A673 (cell line): ENCODE results near the gene FNDC3B. TPM values are rescaled to one million over a fixed set of nuclear protein-coding genes. Genes with fewer than 3 reads are reported as not detected.

Source experiments
- BruUV-seq: library from RNA; stranded (reverse); fragments of 400-500 nt; replicated peaks from 2 replicates; lab custom pipeline; 2021; lab: Mats Ljungman, UMichigan
- CTCF ChIA-PET: fragments of 300-600 bp; sonication (Branson Sonifier 250); formaldehyde crosslinking; loops from one replicate; lab custom pipeline; 2022; ENCODE audit warnings: antibody characterized with exemption; lab: Charles Lee
- POLR2A ChIA-PET: fragments of 300-600 bp; sonication (Branson Sonifier 250); formaldehyde crosslinking; loops from one replicate; lab custom pipeline; 2022; ENCODE audit warnings: antibody characterized with exemption; ENCODE audit not compliant: low non-redundant PET; lab: Charles Lee
- DNase-seq: peaks from one replicate; pipeline ENCODE4 v3.0.0-alpha.2; 2015; ENCODE audit warnings: low spot score
- H3K27ac ChIP-seq: fragments of 200-600 bp; sonication (generic); 2 replicates; pipeline ENCODE4 v1.5.1; 2016; ENCODE audit warnings: mixed run types, low read depth, mild to moderate bottlenecking, mixed read lengths, antibody characterized with exemption, low read length; ENCODE audit not compliant: poor library complexity, severe bottlenecking
- H3K27me3 ChIP-seq: fragments of 200-600 bp; sonication (generic); replicated peaks from 2 replicates; pipeline ENCODE4 v1.6.1; 2017; ENCODE audit warnings: mixed run types, low read depth, mild to moderate bottlenecking, mixed read lengths, antibody characterized with exemption, low read length; ENCODE audit not compliant: insufficient read depth, poor library complexity
- H3K36me3 ChIP-seq: fragments of 200-600 bp; sonication (generic); 2 replicates; pipeline ENCODE4 v1.6.1; 2016; ENCODE audit warnings: mixed run types, mild to moderate bottlenecking, mixed read lengths, antibody characterized with exemption, low read length; ENCODE audit not compliant: insufficient read depth, poor library complexity, severe bottlenecking
- H3K4me1 ChIP-seq: fragments of 200-600 bp; sonication (generic); 2 replicates; pipeline ENCODE4 v1.6.1; 2017; ENCODE audit warnings: mixed run types, mild to moderate bottlenecking, mixed read lengths, antibody characterized with exemption, low read length; ENCODE audit not compliant: insufficient read depth, poor library complexity, severe bottlenecking
- H3K4me3 ChIP-seq: fragments of 200-600 bp; sonication (generic); 2 replicates; pipeline ENCODE4 v1.5.1; 2016; ENCODE audit warnings: low read depth, mixed run types, mild to moderate bottlenecking, mixed read lengths, low read length; ENCODE audit not compliant: poor library complexity, severe bottlenecking
- H3K9me3 ChIP-seq: fragments of 200-600 bp; sonication (generic); 2 replicates; pipeline ENCODE4 v1.6.1; 2016; ENCODE audit warnings: mixed run types, low read depth, mild to moderate bottlenecking, mixed read lengths, antibody characterized with exemption, low read length; ENCODE audit not compliant: poor library complexity, severe bottlenecking
- CTCF ChIP-seq: fragments of 300-800, 200-600 bp; sonication (generic); conservative IDR thresholded peaks from 2 replicates; pipeline ENCODE4 v1.5.1; 2017; ENCODE audit warnings: low read depth, mild to moderate bottlenecking, antibody characterized with exemption, low read length, moderate library complexity, mixed read lengths
- EZH2 ChIP-seq: fragments of 200-600 bp; sonication (generic); IDR thresholded peaks from 2 replicates; pipeline ENCODE4 v1.6.1; 2017; ENCODE audit warnings: borderline replicate concordance, low read depth, mild to moderate bottlenecking, mixed read lengths, antibody characterized with exemption, low read length; ENCODE audit not compliant: poor library complexity, severe bottlenecking
- intact Hi-C: fragments of 100-400 bp; cut with micrococcal nuclease; formaldehyde crosslinking; loops from one replicate; pipeline ENCODE4 v1.10.0; 2022; ENCODE audit not compliant: unreplicated experiment
- total RNA-seq: library from RNA; stranded (reverse); gene quantifications from 2 replicates; pipeline ENCODE4 v1.2.3, GENCODE V29; 2021

FNDC3B gene
- total RNA-seq, 1 experiment from 2014 or later: 50.8 TPM

- intact Hi-C loops: no loop called here
- Histone ChIP-seq H3K9me3 (no peaks in the 10 kb centered on the region), H3K27ac (no peak overlapping the region), H3K27me3 (no peaks in the 10 kb centered on the region), H3K4me1 (peaks cover 45% of the 10 kb centered on the region), H3K4me3 (no peak overlapping the region), H3K36me3 (no peaks in the 10 kb centered on the region)
- no TSS peak for BruUV-seq
- no peak for TF ChIP-seq EZH2
- TF ChIP-seq CTCF: no peak
- CTCF ChIA-PET: no interaction called here
- no peak for DNase-seq
- POLR2A ChIA-PET: interaction anchor here (1.0 kb wide), 1 partner anchor 12 kb away, joined by 6 read pairs; no protein-coding TSS in a partner anchor
These were observed 30.9 kb downstream of the FNDC3B start for GRCh38 chr3:172070269-172070668.

- BruUV-seq: no TSS peak
- Histone ChIP-seq H3K9me3 (no peaks in the 10 kb centered on the region), H3K27me3 (no peaks in the 10 kb centered on the region), H3K4me1 (peaks cover 40% of the 10 kb centered on the region), H3K27ac (no peak overlapping the region), H3K4me3 (no peak overlapping the region), H3K36me3 (no peaks in the 10 kb centered on the region)
- ChIA-PET CTCF (no interaction called here), POLR2A (no interaction called here)
- no peak for TF ChIP-seq EZH2
- TF ChIP-seq CTCF: no peak
- DNase-seq: no peak
- intact Hi-C loops: no loop called here
These were observed 31.4 kb downstream of the FNDC3B start for GRCh38 chr3:172070802-172071201.

- Histone ChIP-seq H3K36me3 (no peaks in the 10 kb centered on the region), H3K4me3 (no peak overlapping the region), H3K4me1 (peaks cover 38% of the 10 kb centered on the region), H3K27me3 (no peaks in the 10 kb centered on the region), H3K27ac (no peak overlapping the region), H3K9me3 (no peaks in the 10 kb centered on the region)
- ChIA-PET CTCF (no interaction called here), POLR2A (no interaction called here)
- no peak for DNase-seq
- TF ChIP-seq EZH2 (no peak), CTCF (no peak)
- BruUV-seq: no TSS peak
- intact Hi-C loops: no loop called here
These were observed 32.5 kb downstream of the FNDC3B start for GRCh38 chr3:172071780-172072330.
